Tibial nerve (tissue), 4 donors: Measurements from ENCODE around the gene RUFY1.

Experiments used
- EP300 ChIP-seq, 2 donors: sonication (generic); formaldehyde crosslinking; IDR thresholded peaks; one replicate each; pipeline ENCODE4 v1.6.1; 2017; ENCODE audit warnings: antibody characterized with exemption in 2 of 2, mild to moderate bottlenecking in 1 of 2
- POLR2A ChIP-seq, 2 donors: fragments of 450-650 bp; IDR thresholded peaks; one replicate each; pipeline ENCODE4 v1.6.1; 2017; ENCODE audit warnings: antibody characterized with exemption in 2 of 2, mild to moderate bottlenecking in 2 of 2, moderate library complexity in 2 of 2
- TF ChIP-seq, protein P1 (sequence below), 5 experiments: fragments of 200-600 bp in 3 of 5; fragments of 450-650 bp in 2 of 5; sonication (generic) in 3 of 5; IDR thresholded peaks; one replicate each; pipeline ENCODE4 v1.5.1; 2016 to 2019; ENCODE audit warnings: antibody characterized with exemption in 5 of 5, mild to moderate bottlenecking in 3 of 5, moderate library complexity in 2 of 5

DNA sequence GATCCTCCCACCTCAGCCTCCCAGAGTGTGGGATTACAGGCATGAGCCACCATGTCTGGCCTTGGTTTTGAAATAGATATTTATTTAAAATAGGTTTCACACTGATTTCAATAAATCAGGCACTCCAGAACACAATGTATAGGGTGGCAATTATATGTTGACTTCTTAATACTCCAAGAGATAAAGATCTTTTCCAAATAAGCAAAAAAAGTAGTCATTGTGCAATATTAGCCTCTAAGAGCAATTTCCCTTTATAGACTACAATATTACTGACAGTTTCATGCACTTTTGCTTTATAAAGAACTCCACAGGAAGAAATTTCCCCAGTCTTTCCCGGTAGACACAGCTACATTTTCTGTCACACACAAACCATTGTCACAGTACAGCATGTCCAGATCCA, 23.4 kb upstream of the RUFY1 start:
- TF ChIP-seq POLR2A (IDR thresholded peaks at IDR 0.05) (no peak), EP300 (IDR thresholded peaks at IDR 0.05) (no peak)
- TF ChIP-seq, protein P1, sequence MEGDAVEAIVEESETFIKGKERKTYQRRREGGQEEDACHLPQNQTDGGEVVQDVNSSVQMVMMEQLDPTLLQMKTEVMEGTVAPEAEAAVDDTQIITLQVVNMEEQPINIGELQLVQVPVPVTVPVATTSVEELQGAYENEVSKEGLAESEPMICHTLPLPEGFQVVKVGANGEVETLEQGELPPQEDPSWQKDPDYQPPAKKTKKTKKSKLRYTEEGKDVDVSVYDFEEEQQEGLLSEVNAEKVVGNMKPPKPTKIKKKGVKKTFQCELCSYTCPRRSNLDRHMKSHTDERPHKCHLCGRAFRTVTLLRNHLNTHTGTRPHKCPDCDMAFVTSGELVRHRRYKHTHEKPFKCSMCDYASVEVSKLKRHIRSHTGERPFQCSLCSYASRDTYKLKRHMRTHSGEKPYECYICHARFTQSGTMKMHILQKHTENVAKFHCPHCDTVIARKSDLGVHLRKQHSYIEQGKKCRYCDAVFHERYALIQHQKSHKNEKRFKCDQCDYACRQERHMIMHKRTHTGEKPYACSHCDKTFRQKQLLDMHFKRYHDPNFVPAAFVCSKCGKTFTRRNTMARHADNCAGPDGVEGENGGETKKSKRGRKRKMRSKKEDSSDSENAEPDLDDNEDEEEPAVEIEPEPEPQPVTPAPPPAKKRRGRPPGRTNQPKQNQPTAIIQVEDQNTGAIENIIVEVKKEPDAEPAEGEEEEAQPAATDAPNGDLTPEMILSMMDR (IDR thresholded peaks at IDR 0.05) = no peak
